Astrocyte (in vitro differentiated cells and primary cell): Measurements from ENCODE around the gene TENM4. TPM values are rescaled to one million over a fixed set of nuclear protein-coding genes. Genes with fewer than 3 reads are reported as not detected.

Source experiments
- DNase-seq: peaks from one replicate; pipeline ENCODE4 v3.0.0-alpha.2; 2010; ENCODE audit warnings: low read depth
- FAIRE-seq: peaks from 2 replicates; lab custom pipeline; 2011; peaks lifted over from hg19 to GRCh38; lab: Jason Lieb, UNC
- H2AFZ ChIP-seq: 2 replicates; pipeline ENCODE4 v1.6.0; 2012; ENCODE audit warnings: low read depth, low read length, inconsistent platforms
- H3K27ac ChIP-seq: 2 replicates; pipeline ENCODE4 v1.5.1; 2011; ENCODE audit warnings: low read depth, low read length, inconsistent platforms
- H3K27me3 ChIP-seq: 2 replicates; pipeline ENCODE4 v1.6.0; 2011; ENCODE audit warnings: low read length, inconsistent platforms; ENCODE audit not compliant: insufficient read depth
- H3K36me3 ChIP-seq: 2 replicates; pipeline ENCODE4 v1.5.1; 2011; ENCODE audit warnings: low read length, inconsistent platforms; ENCODE audit not compliant: insufficient read depth
- H3K4me1 ChIP-seq: 2 replicates; pipeline ENCODE4 v1.5.1; 2011; ENCODE audit warnings: low read length, inconsistent platforms; ENCODE audit not compliant: insufficient read depth
- H3K4me2 ChIP-seq: 2 replicates; pipeline ENCODE4 v1.6.0; 2012; ENCODE audit warnings: low read length, inconsistent platforms
- H3K4me3 ChIP-seq: 2 replicates; pipeline ENCODE4 v1.5.1; 2011; ENCODE audit warnings: low read depth, mild to moderate bottlenecking, low read length, inconsistent platforms; ENCODE audit not compliant: insufficient read depth
- H3K79me2 ChIP-seq: 2 replicates; pipeline ENCODE4 v1.6.0; 2012; ENCODE audit warnings: mild to moderate bottlenecking, low read length, inconsistent platforms; ENCODE audit not compliant: insufficient read depth
- H3K9ac ChIP-seq: 2 replicates; pipeline ENCODE4 v1.6.0; 2012; ENCODE audit warnings: mild to moderate bottlenecking, low read length, inconsistent platforms
- H3K9me3 ChIP-seq: 2 replicates; pipeline ENCODE4 v1.5.1; 2012; ENCODE audit warnings: low read depth, mild to moderate bottlenecking, low read length, inconsistent platforms; ENCODE audit not compliant: insufficient read depth
- H4K20me1 ChIP-seq: 2 replicates; pipeline ENCODE4 v1.6.0; 2012; ENCODE audit warnings: low read length, inconsistent platforms; ENCODE audit not compliant: insufficient read depth
- H3K27ac Mint-ChIP-seq: one replicate; pipeline ENCODE4 v1.8.0; 2021; ENCODE audit warnings: mild to moderate bottlenecking, mixed read lengths; ENCODE audit not compliant: unreplicated experiment
- H3K27me3 Mint-ChIP-seq: one replicate; pipeline ENCODE4 v1.8.0; 2021; ENCODE audit warnings: low read depth, mixed read lengths; ENCODE audit not compliant: unreplicated experiment
- H3K36me3 Mint-ChIP-seq: one replicate; pipeline ENCODE4 v1.8.0; 2021; ENCODE audit warnings: low read depth, mixed read lengths; ENCODE audit not compliant: unreplicated experiment
- H3K4me1 Mint-ChIP-seq: one replicate; pipeline ENCODE4 v1.8.0; 2021; ENCODE audit warnings: low read depth, mixed read lengths; ENCODE audit not compliant: unreplicated experiment
- H3K4me3 Mint-ChIP-seq: one replicate; pipeline ENCODE4 v1.8.0; 2021; ENCODE audit warnings: mild to moderate bottlenecking, moderate library complexity, mixed read lengths; ENCODE audit not compliant: unreplicated experiment
- H3K9me3 Mint-ChIP-seq: one replicate; pipeline ENCODE4 v1.8.0; 2021; ENCODE audit warnings: mild to moderate bottlenecking, mixed read lengths; ENCODE audit not compliant: unreplicated experiment
- CTCF ChIP-seq: IDR thresholded peaks from 2 replicates; pipeline ENCODE4 v1.5.1; 2011; ENCODE audit warnings: low read depth, mild to moderate bottlenecking, inconsistent platforms, low read length, moderate library complexity; ENCODE audit not compliant: insufficient read depth
- EZH2 ChIP-seq: IDR thresholded peaks from 2 replicates; pipeline ENCODE4 v1.6.1; 2012; ENCODE audit warnings: mild to moderate bottlenecking, low read length, inconsistent platforms; ENCODE audit not compliant: insufficient read depth
- total RNA-seq: library from RNA; stranded (reverse); gene quantifications from 2 replicates; pipeline ENCODE4 v1.2.1, GENCODE V29; 2021

Gene TENM4
- total RNA-seq, 1 donor from 2014 or later, result 7.5 TPM

DNA sequence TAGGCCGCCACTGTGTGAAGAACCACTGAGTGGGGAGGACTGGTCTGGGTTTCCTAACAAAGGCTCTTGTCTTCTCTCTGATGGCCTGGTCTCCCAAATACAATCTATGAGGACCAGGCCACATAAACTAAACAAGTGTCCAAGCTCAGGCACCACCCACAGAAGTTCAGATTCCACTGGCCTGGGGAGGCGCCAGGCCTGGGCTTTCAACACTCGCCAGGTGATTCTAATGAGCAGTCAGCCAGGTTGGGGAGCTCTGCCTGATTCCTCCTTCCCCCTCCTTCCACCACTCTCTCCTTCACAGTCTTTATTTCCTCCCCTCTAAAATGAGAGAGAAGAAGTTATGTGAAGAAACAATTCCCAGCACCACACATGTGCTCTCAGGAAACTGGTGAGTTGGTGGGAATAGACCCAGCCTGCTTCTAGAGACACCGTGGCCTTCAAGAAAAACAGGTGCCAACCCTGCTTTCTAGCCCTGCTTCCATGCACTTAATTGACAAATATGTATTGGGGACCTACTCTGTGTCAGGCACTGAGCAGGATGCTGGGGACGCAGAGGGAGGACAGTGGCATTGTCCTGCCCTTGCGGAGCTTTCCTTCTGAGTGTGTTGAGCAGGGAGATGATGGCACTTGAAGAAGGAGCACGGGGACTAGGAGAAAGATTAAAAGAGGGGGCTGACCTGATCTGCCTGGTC, 242.5 kb downstream of the TENM4 start:
- H3K9me3 ChIP-seq, result no peaks in the 10 kb centered on the region
- H3K9ac ChIP-seq, result no peak overlapping the region
- no peaks in the 10 kb centered on the region for H3K4me1 ChIP-seq
- peaks cover 5% of the 10 kb centered on the region for H3K27me3 Mint-ChIP-seq
- no peaks in the 10 kb centered on the region for H3K36me3 Mint-ChIP-seq
- no peak for DNase-seq
- H3K4me2 ChIP-seq, result no peak overlapping the region
- no peak for FAIRE-seq
- H3K4me1 Mint-ChIP-seq, result no peaks in the 10 kb centered on the region
- H3K79me2 ChIP-seq, result no peaks in the 10 kb centered on the region
- H3K9me3 Mint-ChIP-seq, result peaks cover 6% of the 10 kb centered on the region
- H2AFZ ChIP-seq, result no peak overlapping the region
- no peak overlapping the region for H3K27ac ChIP-seq
- H4K20me1 ChIP-seq, result no peaks in the 10 kb centered on the region
- no peaks in the 10 kb centered on the region for H3K36me3 ChIP-seq
- H3K27ac Mint-ChIP-seq, result no peak overlapping the region
- no peak overlapping the region for H3K4me3 Mint-ChIP-seq
- no peak overlapping the region for H3K4me3 ChIP-seq
- H3K27me3 ChIP-seq, result no peaks in the 10 kb centered on the region
- no peak for TF ChIP-seq EZH2
- TF ChIP-seq CTCF, result no peak

- no peaks in the 10 kb centered on the region for H3K36me3 Mint-ChIP-seq
- no peak overlapping the region for H3K27ac Mint-ChIP-seq
- H3K4me1 Mint-ChIP-seq, result no peaks in the 10 kb centered on the region
- peaks cover 9% of the 10 kb centered on the region for H3K9me3 Mint-ChIP-seq
- DNase-seq (no peak), FAIRE-seq (no peak)
- H2AFZ ChIP-seq, result no peak overlapping the region
- H3K9ac ChIP-seq, result no peak overlapping the region
- no peak overlapping the region for H3K27ac ChIP-seq
- H3K4me2 ChIP-seq, result no peak overlapping the region
- no peaks in the 10 kb centered on the region for H3K79me2 ChIP-seq
- no peaks in the 10 kb centered on the region for H4K20me1 ChIP-seq
- no peak overlapping the region for H3K4me3 Mint-ChIP-seq
- H3K4me3 ChIP-seq, result no peak overlapping the region
- H3K27me3 Mint-ChIP-seq, result peaks cover 2% of the 10 kb centered on the region
- H3K27me3 ChIP-seq, result no peaks in the 10 kb centered on the region
- no peaks in the 10 kb centered on the region for H3K9me3 ChIP-seq
- no peaks in the 10 kb centered on the region for H3K36me3 ChIP-seq
- no peak for TF ChIP-seq EZH2
- H3K4me1 ChIP-seq, result no peaks in the 10 kb centered on the region
Measured at GRCh38 chr11:79196950-79197349, 243.9 kb downstream of the TENM4 start.

- TF ChIP-seq EZH2 (no peak), CTCF (no peak)
- DNase-seq (no peak), FAIRE-seq (no peak)
- Mint-ChIP-seq H3K9me3 (peaks cover 9% of the 10 kb centered on the region), H3K27me3 (peaks cover 2% of the 10 kb centered on the region), H3K4me3 (no peak overlapping the region), H3K27ac (no peak overlapping the region), H3K36me3 (no peaks in the 10 kb centered on the region), H3K4me1 (no peaks in the 10 kb centered on the region)
- Histone ChIP-seq H3K9ac (no peak overlapping the region), H3K27me3 (no peaks in the 10 kb centered on the region), H3K4me1 (no peaks in the 10 kb centered on the region), H3K27ac (no peak overlapping the region), H3K4me3 (no peak overlapping the region), H2AFZ (no peak overlapping the region), H4K20me1 (no peaks in the 10 kb centered on the region), H3K9me3 (no peaks in the 10 kb centered on the region), H3K4me2 (no peak overlapping the region), H3K79me2 (no peaks in the 10 kb centered on the region), H3K36me3 (no peaks in the 10 kb centered on the region)
Measured at GRCh38 chr11:79195209-79195608, 245.6 kb downstream of the TENM4 start.
